22Rv1 (cell line): ENCODE measurements around the gene FAM50A.

Experiments used
- H3K27ac ChIP-seq: fragments of 450-650 bp; 2 replicates; pipeline ENCODE4 v1.5.1; 2017
- CTCF ChIP-seq: fragments of 450-650 bp; IDR thresholded peaks from 2 replicates; pipeline ENCODE4 v1.5.1; 2017; ENCODE audit warnings: mild to moderate bottlenecking
- ZFX ChIP-seq: fragments of 450-650 bp; IDR thresholded peaks from 2 replicates; pipeline ENCODE4 v1.6.1; 2017; ENCODE audit warnings: antibody characterized with exemption, borderline replicate concordance

The FAM50A gene

DNA sequence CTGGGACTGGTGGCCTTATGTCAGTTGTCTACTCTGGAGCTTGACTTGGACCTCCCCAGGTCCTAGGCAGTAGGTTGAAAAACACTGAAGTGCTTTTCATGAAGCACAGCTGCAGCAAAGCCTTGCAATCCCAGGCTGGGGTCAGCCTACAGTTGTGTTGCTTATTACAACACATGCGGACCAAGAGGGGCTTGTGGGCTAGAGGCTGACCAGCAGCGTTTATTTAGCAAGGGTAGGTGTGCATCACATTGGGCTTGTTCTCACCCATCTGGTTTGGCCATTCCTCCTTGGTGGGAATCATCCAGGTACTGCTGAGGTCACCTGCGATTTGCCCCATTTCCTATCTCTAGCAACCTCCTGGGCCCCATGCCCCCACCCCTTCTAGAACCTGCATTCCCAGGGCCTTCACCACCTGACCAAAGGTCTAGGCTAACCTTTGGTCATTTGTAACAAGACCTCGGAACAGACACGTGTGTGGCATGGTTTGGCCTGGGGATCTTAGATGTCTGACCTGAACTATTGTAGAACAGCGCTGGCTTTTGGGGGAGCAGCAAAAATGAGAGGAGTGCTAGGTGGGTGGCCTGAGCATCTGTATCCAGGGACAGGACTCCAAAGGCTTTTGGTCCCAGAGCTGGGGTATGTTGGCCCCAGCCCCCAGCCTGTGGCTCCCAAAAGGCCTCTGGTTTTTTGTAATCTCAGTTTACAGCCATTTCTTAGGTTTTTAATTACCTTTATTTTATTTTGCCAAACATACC is 42.7 kb upstream of the FAM50A start:
- no peak for TF ChIP-seq ZFX
- no peak for TF ChIP-seq CTCF
- H3K27ac ChIP-seq = peak overlapping the region; percentile 93

- H3K27ac ChIP-seq = peak overlapping the region; percentile 93
- no peak for TF ChIP-seq ZFX
- no peak for TF ChIP-seq CTCF
Measured at GRCh38 chrX:154401918-154402621, 41.9 kb upstream of the FAM50A start.

DNA sequence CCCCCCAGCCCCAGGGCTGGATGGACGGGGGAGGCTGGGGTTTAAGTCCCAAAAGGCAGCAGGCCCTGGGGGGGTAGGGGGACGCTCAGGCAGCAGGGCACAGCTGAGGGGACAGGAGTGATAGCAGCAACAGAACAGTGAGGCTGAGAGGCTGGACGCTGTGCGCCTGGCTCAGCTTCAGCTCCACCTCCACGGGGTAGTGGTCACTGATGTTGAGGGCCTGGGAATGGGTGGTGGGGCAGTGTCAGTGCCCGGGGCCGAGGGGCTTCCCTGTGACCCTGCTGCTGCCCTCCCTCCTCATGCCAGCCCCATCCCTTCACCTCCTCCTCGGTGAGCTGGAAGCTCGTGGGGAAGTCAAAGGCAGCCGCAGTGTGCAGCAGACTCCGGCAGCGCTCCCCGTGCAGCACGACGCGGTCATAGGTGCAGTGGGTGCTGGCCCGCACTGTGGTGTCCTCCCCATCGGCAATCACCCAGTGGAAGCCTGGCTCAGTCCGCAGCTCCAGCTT is 41.3 kb upstream of the FAM50A start:
- no peak for TF ChIP-seq CTCF
- no peak for TF ChIP-seq ZFX
- H3K27ac ChIP-seq = peak overlapping the region; percentile 93

DNA sequence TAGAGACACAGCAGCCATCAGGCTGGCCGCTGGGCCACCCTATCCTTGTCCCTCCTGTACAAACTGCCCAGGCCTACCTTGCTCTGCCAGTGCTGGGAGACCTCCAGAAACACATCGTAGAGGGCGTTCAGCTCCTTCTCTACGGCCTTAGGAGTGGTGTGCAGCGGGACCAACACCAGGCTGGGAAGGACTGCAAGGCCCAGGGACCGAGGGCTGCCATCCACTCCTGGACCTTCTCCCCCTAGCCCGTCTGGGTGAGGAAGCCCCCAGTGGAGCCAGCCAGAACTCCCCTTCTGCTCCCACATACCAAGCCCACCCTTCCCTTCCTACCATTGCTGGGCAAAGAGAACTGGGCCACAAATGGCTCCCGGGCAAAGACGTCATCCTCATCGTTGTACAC is 40.7 kb upstream of the FAM50A start:
- TF ChIP-seq CTCF (no peak), ZFX (no peak)
- no peak overlapping the region for H3K27ac ChIP-seq

GRCh38 chrX:154403858-154404257 is 40.1 kb upstream of the FAM50A start:
- no peak for TF ChIP-seq ZFX
- no peak for TF ChIP-seq CTCF
- no peak overlapping the region for H3K27ac ChIP-seq

- TF ChIP-seq ZFX (no peak), CTCF (no peak)
- H3K27ac ChIP-seq = no peak overlapping the region
Measured at GRCh38 chrX:154404625-154405192, 39.2 kb upstream of the FAM50A start.
